SK-N-SH (cell line): ENCODE data around the gene DHX35. TPM values are rescaled to one million over a fixed set of nuclear protein-coding genes. Genes with fewer than 3 reads are reported as not detected.

Source experiments
- CTCF ChIA-PET: fragments of 300-600, 350-600 bp; formaldehyde crosslinking; extraction: SDS; loops from one replicate; lab custom pipeline; 2021; lab: Yijun Ruan, JAX
- POLR2A ChIA-PET: fragments of 350-600 bp; sonication (Branson Sonifier 250); formaldehyde crosslinking; extraction: SDS; loops from one replicate; lab custom pipeline; 2020; ENCODE audit warnings: antibody characterized with exemption, inconsistent platforms; lab: Yijun Ruan, JAX
- DNase-seq: peaks from one replicate; pipeline ENCODE4 v3.0.0; 2012
- H2AFZ ChIP-seq: fragments of 200-600 bp; sonication (generic); 2 replicates; pipeline ENCODE4 v1.8.1; 2016; ENCODE audit warnings: antibody characterized with exemption, mild to moderate bottlenecking, low read depth
- H3F3A ChIP-seq: fragments of 200-600 bp; sonication (generic); replicated peaks from 2 replicates; pipeline ENCODE3; 2016; ENCODE audit warnings: antibody characterized with exemption, mild to moderate bottlenecking; ENCODE audit not compliant: insufficient read depth
- H3K27ac ChIP-seq, 2 experiments: fragments of 200-500 bp in 1 of 2; fragments of 200-600 bp in 1 of 2; sonication (Bioruptor generic) in 1 of 2; sonication (generic), shearing (Covaris generic) in 1 of 2; 2 replicates each; pipeline versions ENCODE4 v1.5.1 to v1.6.1; 2014 to 2016; ENCODE audit warnings: low read depth in 2 of 2, inconsistent platforms in 1 of 2, low read length in 1 of 2, mild to moderate bottlenecking in 1 of 2, mixed read lengths in 1 of 2
- H3K27me3 ChIP-seq: fragments of 200-600 bp; sonication (generic), shearing (Covaris generic); 2 replicates; pipeline ENCODE4 v1.6.1; 2016; ENCODE audit warnings: mixed run types; ENCODE audit not compliant: insufficient read depth
- H3K36me3 ChIP-seq, 2 experiments: fragments of 200-500 bp in 1 of 2; fragments of 200-600 bp in 1 of 2; sonication (Bioruptor generic) in 1 of 2; sonication (generic) in 1 of 2; replicated peaks in 1 of 2; 2 replicates each; pipeline versions ENCODE3 to v1.5.1; 2014 to 2016; ENCODE audit warnings: low read length in 1 of 2, mild to moderate bottlenecking in 1 of 2; ENCODE audit not compliant: insufficient read depth in 2 of 2, control insufficient read depth in 1 of 2
- H3K4me1 ChIP-seq, 2 experiments: fragments of 200-500 bp in 1 of 2; fragments of 200-600 bp in 1 of 2; sonication (Bioruptor generic) in 1 of 2; sonication (generic), shearing (Covaris generic) in 1 of 2; 2 replicates each; pipeline versions ENCODE4 v1.5.1 to v1.6.1; 2014 to 2016; ENCODE audit warnings: low read depth in 1 of 2, low read length in 1 of 2, mixed run types in 1 of 2; ENCODE audit not compliant: insufficient read depth in 2 of 2, control insufficient read depth in 1 of 2
- H3K4me2 ChIP-seq: fragments of 200-600 bp; sonication (generic), shearing (Covaris generic); 2 replicates; pipeline ENCODE4 v1.6.1; 2017; ENCODE audit warnings: mixed run types
- H3K4me3 ChIP-seq, 2 experiments: fragments of 200-500 bp in 1 of 2; fragments of 200-600 bp in 1 of 2; sonication (Bioruptor generic) in 1 of 2; sonication (generic), shearing (Covaris generic) in 1 of 2; 2 replicates each; pipeline versions ENCODE4 v1.5.1 to v1.8.1; 2014 to 2016; ENCODE audit warnings: low read depth in 2 of 2, inconsistent platforms in 1 of 2, low read length in 1 of 2, mild to moderate bottlenecking in 1 of 2, mixed read lengths in 1 of 2, moderate library complexity in 1 of 2
- H3K79me2 ChIP-seq: fragments of 200-600 bp; sonication (generic); 2 replicates; pipeline ENCODE4 v1.8.1; 2017; ENCODE audit warnings: mild to moderate bottlenecking; ENCODE audit not compliant: insufficient read depth
- H3K9ac ChIP-seq: fragments of 200-600 bp; sonication (generic); 2 replicates; pipeline ENCODE4 v1.6.1; 2017; ENCODE audit warnings: mixed run types
- H3K9me2 ChIP-seq: fragments of 200-600 bp; sonication (generic); 2 replicates; pipeline ENCODE4 v1.6.1; 2017; ENCODE audit warnings: mixed run types
- H3K9me3 ChIP-seq: fragments of 200-600 bp; sonication (generic); 2 replicates; pipeline ENCODE4 v1.6.1; 2017; ENCODE audit warnings: mixed run types, mild to moderate bottlenecking, moderate library complexity
- H4K20me1 ChIP-seq: fragments of 200-600 bp; sonication (generic); 2 replicates; pipeline ENCODE4 v1.6.1; 2017; ENCODE audit warnings: mild to moderate bottlenecking, mixed run types; ENCODE audit not compliant: insufficient read depth
- CHD2 ChIP-seq: fragments of 150-350 bp; IDR thresholded peaks from 2 replicates; pipeline ENCODE4 v1.6.1; 2018; ENCODE audit warnings: low read length; ENCODE audit not compliant: partially characterized antibody
- CTCF ChIP-seq: fragments of 200-600 bp; sonication (generic); IDR thresholded peaks from 2 replicates; pipeline ENCODE4 v1.6.1; 2017; ENCODE audit warnings: antibody characterized with exemption, mild to moderate bottlenecking, moderate library complexity
- EZH2phosphoT487 ChIP-seq: fragments of 200-600 bp; sonication (generic); IDR thresholded peaks from 2 replicates; pipeline ENCODE4 v1.6.1; 2017; ENCODE audit warnings: low read depth, mixed run types, mild to moderate bottlenecking, antibody characterized with exemption, moderate library complexity, borderline replicate concordance
- FOSL2 ChIP-seq: IDR thresholded peaks from 2 replicates; pipeline ENCODE4 v1.4.0; 2012; ENCODE audit warnings: low read depth, mild to moderate bottlenecking, moderate library complexity, borderline replicate concordance
- JUND ChIP-seq: IDR thresholded peaks from 2 replicates; pipeline ENCODE4 v1.4.0; 2012
- MEF2A ChIP-seq: IDR thresholded peaks from 2 replicates; pipeline ENCODE4 v1.4.0; 2012; ENCODE audit warnings: low read depth, borderline replicate concordance
- MXI1 ChIP-seq: IDR thresholded peaks from 2 replicates; pipeline ENCODE4 v1.6.1; 2012; ENCODE audit warnings: mild to moderate bottlenecking, low read depth, low read length, improper control_type of control experiment
- NFIC ChIP-seq: IDR thresholded peaks from 2 replicates; pipeline ENCODE4 v1.4.0; 2012; ENCODE audit warnings: borderline replicate concordance
- POLR2AphosphoS5 ChIP-seq: IDR thresholded peaks from 2 replicates; pipeline ENCODE4 v1.6.1; 2012; ENCODE audit warnings: low read depth, low read length
- RAD21 ChIP-seq: IDR thresholded peaks from 2 replicates; pipeline ENCODE4 v1.6.1; 2012; ENCODE audit warnings: mild to moderate bottlenecking, low read length
- RCOR1 ChIP-seq: fragments of 150-350 bp; IDR thresholded peaks from 2 replicates; pipeline ENCODE4 v1.6.1; 2017; ENCODE audit warnings: antibody characterized with exemption, low read length
- RXRA ChIP-seq: IDR thresholded peaks from 2 replicates; pipeline ENCODE4 v1.4.0; 2012; ENCODE audit warnings: low read depth, mild to moderate bottlenecking, borderline replicate concordance
- SIN3A ChIP-seq: IDR thresholded peaks from 2 replicates; pipeline ENCODE4 v1.6.1; 2012; ENCODE audit warnings: low read depth, mild to moderate bottlenecking, low read length, moderate library complexity, borderline replicate concordance
- SMC3 ChIP-seq: IDR thresholded peaks from 2 replicates; pipeline ENCODE4 v1.6.1; 2012; ENCODE audit warnings: low read depth, low read length, improper control_type of control experiment
- TAF1 ChIP-seq: IDR thresholded peaks from 2 replicates; pipeline ENCODE4 v1.6.1; 2012; ENCODE audit warnings: low read depth, mild to moderate bottlenecking, low read length, moderate library complexity, borderline replicate concordance
- TCF12 ChIP-seq: IDR thresholded peaks from 2 replicates; pipeline ENCODE4 v1.4.0; 2012
- TEAD4 ChIP-seq: IDR thresholded peaks from 2 replicates; pipeline ENCODE4 v1.4.0; 2012; ENCODE audit warnings: mild to moderate bottlenecking, borderline replicate concordance; ENCODE audit not compliant: insufficient read depth
- YY1 ChIP-seq: IDR thresholded peaks from 2 replicates; pipeline ENCODE4 v1.4.0; 2012; ENCODE audit warnings: low read depth, mild to moderate bottlenecking
- WGBS: methylation state at CpG from one replicate; pipeline ENCODE4 v1.1.6; 2017; ENCODE audit warnings: low lambda C conversion rate; 5-methylcytosine and 5-hydroxymethylcytosine counted together
- polyA plus RNA-seq, 3 experiments: library from polyadenylated mRNA; depleted of rRNA; stranded (reverse); fragments of >200 nt; gene quantifications; 2 replicates each; pipeline ENCODE4 v1.2.3, GENCODE V29; 2012
- TF ChIP-seq, protein P1 (sequence below): IDR thresholded peaks from 2 replicates; pipeline ENCODE4 v1.6.1; 2012; ENCODE audit warnings: mild to moderate bottlenecking, low read depth, low read length, moderate library complexity

DHX35 gene
- polyA plus RNA-seq, 1 of the 3 experiments (the other 2 are of a cell fraction) = 17.1 TPM

DNA sequence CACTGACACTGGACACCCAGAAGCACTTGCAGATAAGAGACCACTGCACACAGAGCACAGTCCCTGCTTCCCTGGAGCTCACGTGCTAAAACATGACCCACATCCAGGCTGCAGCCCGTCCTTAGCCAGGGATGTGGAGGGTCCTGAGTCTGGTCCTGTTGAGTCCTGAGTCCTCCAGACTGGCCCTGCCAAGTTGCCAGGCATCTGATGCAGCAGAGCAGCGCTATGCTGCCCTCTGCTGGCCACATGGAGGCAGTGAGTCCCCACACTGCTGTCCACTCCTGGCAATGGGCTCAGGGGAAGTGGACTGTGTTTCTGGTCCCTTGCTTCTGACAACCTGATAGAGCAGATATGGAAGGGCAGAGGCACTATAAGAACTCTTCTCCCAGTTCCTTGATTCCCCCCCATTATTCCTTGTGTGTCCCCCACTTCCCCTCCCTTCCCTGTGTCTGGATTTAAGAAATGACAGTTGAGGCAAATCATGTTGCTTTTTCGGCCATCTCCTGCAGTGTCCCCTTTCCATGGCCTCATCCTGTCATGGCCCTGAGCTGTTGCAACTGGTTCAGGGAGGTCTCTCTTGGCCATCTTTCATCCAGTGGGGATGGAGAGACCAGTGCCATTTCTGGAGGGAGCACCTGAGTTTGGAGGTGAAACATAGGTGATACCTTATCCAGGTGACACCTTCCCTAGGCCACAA is 86.0 kb downstream of the DHX35 start:
- Histone ChIP-seq H2AFZ (no peak overlapping the region), H3K4me1 (peaks cover under 1 to 4% of the 10 kb centered on the region in 2 experiments; a peak in 2 of 4 replicates), H3K27me3 (no peaks in the 10 kb centered on the region), H3K9me3 (no peaks in the 10 kb centered on the region), H3F3A (no peaks in the 10 kb centered on the region), H3K4me2 (no peak overlapping the region), H3K36me3 (peaks cover 1 to 5% of the 10 kb centered on the region in 2 experiments), H3K27ac (no peak overlapping the region), H3K4me3 (peak overlapping the region in 1 of 2 experiments; percentile 39; a peak in 1 of 4 replicates), H3K79me2 (no peaks in the 10 kb centered on the region), H4K20me1 (no peaks in the 10 kb centered on the region; the same call in 1 of the 2 replicates), H3K9me2 (no peaks in the 10 kb centered on the region), H3K9ac (no peak overlapping the region)
- ChIA-PET CTCF (interaction anchor here (0.6 to 16.3 kb wide), 39 partner anchors 9 to 1920 kb away, joined by 3 to 444 read pairs (median 4); partner anchors contain the start of genes DHX35 and FAM83D), POLR2A (no interaction called here)
- peak; percentile 89 for DNase-seq
- TF ChIP-seq, protein P1, sequence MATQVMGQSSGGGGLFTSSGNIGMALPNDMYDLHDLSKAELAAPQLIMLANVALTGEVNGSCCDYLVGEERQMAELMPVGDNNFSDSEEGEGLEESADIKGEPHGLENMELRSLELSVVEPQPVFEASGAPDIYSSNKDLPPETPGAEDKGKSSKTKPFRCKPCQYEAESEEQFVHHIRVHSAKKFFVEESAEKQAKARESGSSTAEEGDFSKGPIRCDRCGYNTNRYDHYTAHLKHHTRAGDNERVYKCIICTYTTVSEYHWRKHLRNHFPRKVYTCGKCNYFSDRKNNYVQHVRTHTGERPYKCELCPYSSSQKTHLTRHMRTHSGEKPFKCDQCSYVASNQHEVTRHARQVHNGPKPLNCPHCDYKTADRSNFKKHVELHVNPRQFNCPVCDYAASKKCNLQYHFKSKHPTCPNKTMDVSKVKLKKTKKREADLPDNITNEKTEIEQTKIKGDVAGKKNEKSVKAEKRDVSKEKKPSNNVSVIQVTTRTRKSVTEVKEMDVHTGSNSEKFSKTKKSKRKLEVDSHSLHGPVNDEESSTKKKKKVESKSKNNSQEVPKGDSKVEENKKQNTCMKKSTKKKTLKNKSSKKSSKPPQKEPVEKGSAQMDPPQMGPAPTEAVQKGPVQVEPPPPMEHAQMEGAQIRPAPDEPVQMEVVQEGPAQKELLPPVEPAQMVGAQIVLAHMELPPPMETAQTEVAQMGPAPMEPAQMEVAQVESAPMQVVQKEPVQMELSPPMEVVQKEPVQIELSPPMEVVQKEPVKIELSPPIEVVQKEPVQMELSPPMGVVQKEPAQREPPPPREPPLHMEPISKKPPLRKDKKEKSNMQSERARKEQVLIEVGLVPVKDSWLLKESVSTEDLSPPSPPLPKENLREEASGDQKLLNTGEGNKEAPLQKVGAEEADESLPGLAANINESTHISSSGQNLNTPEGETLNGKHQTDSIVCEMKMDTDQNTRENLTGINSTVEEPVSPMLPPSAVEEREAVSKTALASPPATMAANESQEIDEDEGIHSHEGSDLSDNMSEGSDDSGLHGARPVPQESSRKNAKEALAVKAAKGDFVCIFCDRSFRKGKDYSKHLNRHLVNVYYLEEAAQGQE = peak; percentile 49; the same call in 1 of the 2 replicates
- no peak for TF ChIP-seq SIN3A
- no peak for TF ChIP-seq TAF1
- TF ChIP-seq SMC3 = peak; percentile 84
- no peak for TF ChIP-seq YY1
- peak; percentile 48; the same call in 1 of the 2 replicates for TF ChIP-seq RCOR1
- TF ChIP-seq POLR2AphosphoS5 = no peak
- TF ChIP-seq FOSL2 = no peak
- no peak for TF ChIP-seq TCF12
- TF ChIP-seq NFIC = no peak
- TF ChIP-seq RXRA = no peak
- TF ChIP-seq MXI1 = no peak
- TF ChIP-seq CTCF = peak; percentile 96
- no peak for TF ChIP-seq CHD2
- TF ChIP-seq RAD21 = peak; percentile 92
- TF ChIP-seq TEAD4 = no peak
- TF ChIP-seq EZH2phosphoT487 = no peak
- TF ChIP-seq MEF2A = no peak
- TF ChIP-seq JUND = no peak
- WGBS = 43% methylated on average over 2 of the region's 4 CpGs
